T-helper 9 cell (primary cell): Measurements from ENCODE around the gene DEFB123.
"Not testable (repeated sequence)": the region's sequence is repeated elsewhere in the genome, so short reads cannot be mapped to it uniquely, and the experiment has no call there.

ENCODE experiments used
- DNase-seq: peaks from one replicate; pipeline ENCODE4 v3.0.0-alpha.2; 2020
- total RNA-seq, 2 donors: gene quantifications; one replicate each; lab custom pipeline; 2026; lab: John Stamatoyannopoulos, UW

DEFB123 gene, protein sequence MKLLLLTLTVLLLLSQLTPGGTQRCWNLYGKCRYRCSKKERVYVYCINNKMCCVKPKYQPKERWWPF
- total RNA-seq, result 0 reads per million in 2 donors

DNA sequence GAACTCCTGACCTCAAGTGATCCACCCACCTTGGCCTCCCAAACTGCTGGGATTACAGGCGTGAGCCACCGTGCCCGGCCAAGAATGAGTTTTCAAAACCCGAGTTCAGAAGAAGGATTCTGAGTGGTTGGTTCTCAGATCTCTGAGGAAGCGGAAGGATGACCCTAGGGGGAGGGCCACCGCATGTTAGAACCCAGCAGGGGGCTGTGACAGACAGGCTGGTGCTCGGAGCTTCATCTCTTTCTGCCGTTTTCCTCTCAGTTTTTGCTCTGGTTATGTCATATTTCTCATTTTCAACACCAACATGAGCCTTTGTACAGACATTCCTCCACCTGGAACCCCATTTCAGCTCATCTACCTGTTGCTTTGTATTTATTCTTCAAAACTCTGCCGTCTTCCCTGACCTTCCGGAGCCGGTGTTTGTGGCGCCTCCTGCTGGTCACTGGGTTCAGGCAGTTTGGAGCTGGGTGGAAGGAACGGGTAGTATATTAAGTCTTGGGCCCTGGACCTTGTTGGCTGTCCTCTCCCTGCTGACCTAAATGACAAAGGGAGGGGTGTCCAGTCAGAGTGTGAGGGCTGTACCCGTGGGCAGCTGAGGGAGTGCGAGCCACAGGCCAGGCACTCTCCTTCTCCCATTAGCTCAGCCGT lies at the start of gene DEFB123:
DEFB123 (plus strand) TSS at position 621 of the 648 bp plus-strand sequence. CDS start 67 bp downstream, outside the sequence.
- DNase-seq, result no peak

DNA sequence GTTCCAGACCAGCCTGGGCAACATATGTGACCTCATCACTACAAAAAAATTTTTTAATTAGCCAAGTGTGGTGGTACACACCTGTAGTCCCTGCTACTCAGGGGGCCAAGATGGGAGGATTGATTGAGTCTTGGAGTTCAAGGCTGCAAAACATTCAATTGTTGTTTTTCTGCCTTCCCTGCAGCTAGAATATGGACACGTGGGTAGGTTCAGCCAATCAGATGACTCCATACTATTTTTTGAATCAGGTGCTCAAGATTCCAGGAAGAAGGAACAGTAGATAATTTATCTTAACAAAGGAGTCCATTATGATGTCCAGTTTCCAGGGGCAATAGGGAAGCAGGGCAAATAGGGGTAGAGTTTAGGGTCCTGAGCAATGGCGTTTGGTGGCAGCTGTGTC lies 47.6 kb upstream of the DEFB123 start:
- no peak for DNase-seq

DNA sequence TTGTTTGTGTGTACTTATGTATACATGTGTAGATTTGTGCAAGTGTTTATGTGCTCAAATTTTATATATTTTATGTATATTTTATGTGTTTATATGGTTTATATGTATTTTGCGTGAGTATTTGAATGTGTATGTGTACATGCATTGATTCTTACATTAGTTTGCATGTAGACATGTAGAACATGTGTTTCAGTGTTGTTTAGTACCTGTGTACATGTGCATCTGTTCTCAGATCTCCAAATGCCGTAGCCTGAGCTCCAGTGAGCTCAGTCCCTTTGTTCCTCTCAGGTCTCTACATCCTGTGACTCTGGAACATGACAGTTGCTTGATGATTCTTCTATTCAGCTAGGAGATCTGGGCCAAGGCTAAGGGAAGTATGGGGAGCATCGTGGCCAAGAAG lies 45.5 kb upstream of the DEFB123 start:
- no peak for DNase-seq

DNA sequence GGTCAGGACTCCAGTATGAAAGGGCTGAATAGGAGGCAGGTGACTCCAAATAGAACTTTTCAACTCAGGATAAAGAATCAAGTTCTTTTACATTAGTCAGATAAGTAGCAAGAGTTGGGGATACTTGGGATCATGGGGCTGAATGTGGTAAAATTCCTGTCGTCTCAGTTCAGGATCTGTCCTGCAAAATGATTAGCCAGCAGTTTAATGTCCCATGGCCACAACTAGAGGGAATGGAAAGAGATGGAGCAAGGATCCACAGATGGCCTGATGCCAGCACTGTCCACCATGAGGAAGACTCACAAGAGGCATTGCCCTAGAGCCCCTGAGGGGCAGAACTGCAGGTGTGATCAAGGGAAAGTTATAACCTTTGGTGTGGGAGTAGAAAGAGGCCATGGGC lies 36.5 kb upstream of the DEFB123 start:
- DNase-seq, result no peak

DNA sequence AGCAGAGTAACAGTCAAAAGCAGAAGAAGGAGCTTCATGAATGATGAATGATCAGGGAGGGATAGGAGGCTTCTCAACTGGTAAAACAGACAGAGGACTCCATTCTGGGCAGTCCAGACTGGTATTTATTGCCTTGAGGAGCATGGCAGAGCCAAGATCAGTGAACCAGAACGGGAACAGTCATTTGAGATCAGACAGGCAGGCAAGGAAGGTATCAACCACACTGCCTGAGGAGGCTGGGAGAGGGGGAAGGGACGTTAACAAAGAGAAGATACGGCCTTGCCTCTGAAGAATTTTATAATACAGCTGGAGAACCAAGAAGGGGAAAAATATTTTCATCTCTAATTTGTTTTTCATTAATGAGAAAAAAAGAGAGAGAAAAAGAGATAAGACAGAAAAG lies 34.3 kb upstream of the DEFB123 start, which contains the start of gene DEFB121:
DEFB121 (minus strand) TSS at position 101 of the 400 bp plus-strand sequence; CDS start at position 38, 63 bp downstream.
- no peak for DNase-seq

DNA sequence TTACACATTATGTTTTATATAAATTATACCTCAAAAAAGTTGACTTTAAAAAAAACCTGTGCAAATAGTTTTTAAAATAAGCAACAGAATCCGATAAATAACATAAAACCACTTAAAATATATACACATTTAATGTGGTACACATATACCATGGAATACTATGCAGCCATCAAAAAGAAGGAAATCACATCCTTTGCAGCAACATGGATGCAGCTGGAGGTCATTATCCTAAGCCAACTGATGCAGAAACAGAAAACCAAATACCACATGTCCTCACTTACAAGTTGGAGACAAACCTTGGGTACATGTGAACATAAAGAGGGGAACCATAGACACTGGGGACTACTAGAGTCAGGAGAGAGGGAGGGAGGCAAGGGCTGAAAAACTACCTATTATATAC lies 30.4 kb upstream of the DEFB123 start:
- DNase-seq, result no peak

DNA sequence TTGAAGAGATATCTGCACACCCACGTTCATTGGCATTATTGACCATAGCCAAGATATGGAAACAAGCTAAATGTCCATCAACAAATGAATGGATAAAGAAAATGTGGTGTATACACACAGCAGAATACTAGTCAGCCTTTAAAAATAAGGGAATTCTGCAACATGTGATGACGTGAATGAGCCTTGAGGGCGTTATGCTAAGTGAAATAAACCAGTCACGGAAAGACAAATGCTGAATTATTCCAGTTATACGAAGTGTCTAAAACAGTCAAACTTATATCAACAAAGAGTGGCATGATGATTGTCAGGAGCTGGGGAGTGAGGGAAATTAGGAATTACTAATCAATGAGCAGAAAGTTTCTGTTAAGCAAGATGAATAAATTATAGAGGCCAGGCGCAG lies 26.1 kb upstream of the DEFB123 start:
- DNase-seq, result no peak

DNA sequence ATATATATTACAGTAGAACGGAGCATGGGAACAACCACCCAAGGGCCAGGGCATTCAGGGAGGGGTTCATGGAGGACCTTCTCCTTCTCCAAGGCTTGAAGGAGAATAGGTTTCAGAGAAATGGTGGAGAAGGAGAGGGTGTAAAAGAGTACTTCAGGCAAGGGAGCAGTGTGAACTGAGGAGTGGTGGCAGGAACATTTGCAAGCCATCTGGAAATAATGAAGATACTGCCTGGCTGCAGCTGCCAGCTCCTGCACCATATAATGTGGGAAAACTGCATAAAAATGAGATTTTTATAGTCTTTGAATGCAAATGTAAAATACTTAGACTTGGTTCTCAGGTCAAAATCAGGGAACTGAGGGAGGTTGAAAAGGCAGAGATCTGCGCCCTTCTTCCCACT lies 24.8 kb upstream of the DEFB123 start:
- DNase-seq, result no peak

DNA sequence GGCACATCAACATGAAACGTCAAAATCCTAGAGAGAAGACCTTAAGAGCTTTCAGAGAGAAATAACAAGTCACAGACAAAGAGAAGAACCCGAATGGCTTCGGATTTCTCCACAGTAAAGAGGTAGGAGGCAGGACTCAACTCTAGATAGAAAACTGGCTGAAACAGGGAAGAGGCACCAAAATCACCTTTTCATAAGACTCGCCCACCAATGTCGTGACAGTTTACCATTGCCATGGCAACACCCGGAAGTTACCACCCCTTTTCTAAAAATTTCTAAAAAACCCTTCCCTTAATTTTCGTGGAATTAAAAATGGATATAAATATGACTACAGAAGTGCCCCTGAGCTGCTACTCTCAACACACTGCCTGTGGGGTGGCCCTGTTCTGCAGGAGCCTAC lies 22.1 kb upstream of the DEFB123 start:
- no peak for DNase-seq

DNA sequence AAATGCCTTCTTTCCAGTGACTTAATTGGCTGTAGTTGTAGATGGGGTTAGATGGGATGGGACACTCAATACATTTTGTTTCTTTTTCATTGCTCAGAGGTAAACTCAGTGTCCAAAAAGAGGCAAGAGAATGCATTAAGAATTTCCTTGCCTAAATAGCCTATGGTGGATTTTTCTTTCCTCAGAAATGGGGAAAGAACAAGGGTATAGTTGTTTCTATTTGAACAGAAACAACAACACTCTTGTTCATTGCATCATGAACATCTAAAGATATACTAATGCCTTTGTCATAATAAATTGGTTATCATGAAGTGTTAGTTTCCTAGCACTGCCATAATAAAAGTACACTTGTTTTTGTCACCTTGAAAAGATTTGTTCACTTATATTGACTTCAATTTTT lies 14.6 kb upstream of the DEFB123 start:
- DNase-seq, result no peak

DNA sequence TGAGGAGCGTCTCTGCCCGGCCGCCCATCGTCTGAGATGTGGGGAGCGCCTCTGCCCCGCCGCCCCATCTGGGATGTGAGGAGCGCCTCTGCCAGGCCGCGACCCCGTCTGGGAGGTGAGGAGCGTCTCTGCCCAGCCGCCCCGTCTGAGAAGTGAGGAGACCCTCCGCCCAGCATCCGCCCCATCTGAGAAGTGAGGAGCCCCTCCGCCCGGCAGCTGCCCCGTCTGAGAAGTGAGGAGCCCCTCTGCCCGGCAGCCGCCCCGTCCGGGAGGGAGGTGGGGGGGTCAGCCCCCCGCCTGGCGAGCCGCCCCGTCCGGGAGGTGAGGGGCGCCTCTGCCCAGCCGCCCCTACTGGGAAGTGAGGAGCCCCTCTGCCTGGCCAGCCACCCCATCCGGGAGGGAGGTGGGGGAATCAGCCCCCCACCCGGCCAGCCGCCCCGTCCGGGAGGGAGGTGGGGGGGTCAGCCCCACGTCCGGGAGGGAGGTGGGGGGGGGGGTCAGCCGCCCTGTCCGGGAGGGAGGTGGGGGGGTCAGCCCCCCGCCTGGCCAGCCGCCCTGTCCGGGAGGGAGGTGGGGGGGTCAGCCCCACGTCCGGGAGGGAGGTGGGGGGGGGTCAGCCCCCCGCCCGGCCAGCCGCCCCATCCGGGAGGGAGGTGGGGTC lies 13.4 kb upstream of the DEFB123 start:
- DNase-seq, result not testable (repeated sequence)

DNA sequence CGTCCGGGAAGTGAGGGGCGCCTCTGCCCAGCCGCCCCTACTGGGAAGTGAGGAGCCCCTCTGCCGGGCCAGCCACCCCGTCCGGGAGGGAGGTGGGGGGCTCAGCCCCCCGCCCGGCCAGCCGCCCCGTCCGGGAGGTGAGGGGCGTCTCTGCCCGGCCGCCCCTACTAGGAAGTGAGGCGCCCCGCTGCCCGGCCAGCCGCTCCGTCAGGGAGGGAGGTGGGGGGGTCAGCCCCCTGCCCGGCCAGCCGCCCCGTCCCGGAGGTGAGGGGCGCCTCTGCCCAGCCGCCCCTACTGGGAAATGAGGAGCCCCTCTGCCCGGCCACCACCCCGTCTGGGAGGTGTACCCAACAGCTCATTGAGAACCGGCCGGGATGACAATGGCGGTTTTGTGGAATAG lies 12.9 kb upstream of the DEFB123 start:
- DNase-seq, result not testable (repeated sequence)

DNA sequence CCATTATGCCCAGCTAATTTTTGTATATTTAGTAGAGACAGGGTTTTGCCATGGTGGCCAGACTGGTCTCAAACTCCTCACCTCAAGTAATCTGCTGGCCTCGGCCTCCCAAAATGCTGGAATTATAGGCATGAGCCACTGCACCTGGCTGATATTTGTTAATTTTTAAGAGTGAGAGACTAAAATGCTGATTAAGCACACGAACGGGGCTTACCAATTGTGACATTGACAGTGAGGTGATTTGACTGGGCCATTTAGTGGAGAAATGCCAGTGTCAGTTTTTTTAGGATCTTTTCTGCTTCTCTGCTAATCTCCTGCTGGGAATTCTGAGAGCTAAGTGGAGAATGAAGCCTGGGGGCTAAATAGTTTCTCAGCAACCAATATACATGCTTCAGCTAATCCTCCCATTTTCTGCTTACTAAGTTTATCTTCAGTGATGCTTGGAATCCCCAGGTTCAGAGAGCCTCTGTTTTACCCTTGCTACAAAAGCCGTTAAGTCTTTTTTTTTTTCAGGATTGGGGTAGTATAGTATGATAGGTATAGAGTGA lies 9.8 kb upstream of the DEFB123 start:
- DNase-seq, result no peak

DNA sequence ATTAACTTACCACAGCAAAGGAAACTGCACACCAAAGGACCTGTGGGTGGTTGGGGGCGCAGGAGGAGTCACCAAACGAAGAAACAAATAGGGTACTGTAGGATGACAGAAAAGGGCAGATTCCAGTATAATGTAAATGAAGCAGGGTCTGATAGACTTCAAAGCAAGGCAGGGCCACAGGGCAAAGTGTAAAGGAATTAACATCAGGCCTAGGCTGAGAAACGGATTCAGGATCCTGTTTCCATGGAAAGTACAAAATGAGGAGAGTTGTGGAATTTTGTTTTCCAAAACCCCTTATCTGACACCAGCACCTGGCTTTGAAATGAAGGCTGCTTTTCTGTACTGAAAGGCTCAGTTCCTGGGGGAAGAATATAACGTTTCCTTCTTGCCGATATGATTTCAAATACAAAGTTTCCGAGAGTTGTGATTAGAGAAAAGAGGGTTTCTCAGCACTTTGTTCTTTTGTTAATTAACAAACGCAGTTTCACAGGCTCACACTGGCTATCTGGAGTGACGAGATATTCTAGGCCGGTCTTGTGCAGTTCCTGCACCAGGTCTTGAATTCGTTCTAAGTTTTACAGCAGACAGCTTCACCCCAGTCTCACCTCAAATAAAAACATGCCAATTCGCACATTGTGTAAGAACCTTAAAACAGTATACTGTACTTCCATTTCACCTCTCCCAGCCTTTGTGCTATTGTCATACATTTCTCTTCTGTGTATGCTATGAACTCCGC lies 5.8 kb downstream of the DEFB123 start:
- DNase-seq, result no peak

DNA sequence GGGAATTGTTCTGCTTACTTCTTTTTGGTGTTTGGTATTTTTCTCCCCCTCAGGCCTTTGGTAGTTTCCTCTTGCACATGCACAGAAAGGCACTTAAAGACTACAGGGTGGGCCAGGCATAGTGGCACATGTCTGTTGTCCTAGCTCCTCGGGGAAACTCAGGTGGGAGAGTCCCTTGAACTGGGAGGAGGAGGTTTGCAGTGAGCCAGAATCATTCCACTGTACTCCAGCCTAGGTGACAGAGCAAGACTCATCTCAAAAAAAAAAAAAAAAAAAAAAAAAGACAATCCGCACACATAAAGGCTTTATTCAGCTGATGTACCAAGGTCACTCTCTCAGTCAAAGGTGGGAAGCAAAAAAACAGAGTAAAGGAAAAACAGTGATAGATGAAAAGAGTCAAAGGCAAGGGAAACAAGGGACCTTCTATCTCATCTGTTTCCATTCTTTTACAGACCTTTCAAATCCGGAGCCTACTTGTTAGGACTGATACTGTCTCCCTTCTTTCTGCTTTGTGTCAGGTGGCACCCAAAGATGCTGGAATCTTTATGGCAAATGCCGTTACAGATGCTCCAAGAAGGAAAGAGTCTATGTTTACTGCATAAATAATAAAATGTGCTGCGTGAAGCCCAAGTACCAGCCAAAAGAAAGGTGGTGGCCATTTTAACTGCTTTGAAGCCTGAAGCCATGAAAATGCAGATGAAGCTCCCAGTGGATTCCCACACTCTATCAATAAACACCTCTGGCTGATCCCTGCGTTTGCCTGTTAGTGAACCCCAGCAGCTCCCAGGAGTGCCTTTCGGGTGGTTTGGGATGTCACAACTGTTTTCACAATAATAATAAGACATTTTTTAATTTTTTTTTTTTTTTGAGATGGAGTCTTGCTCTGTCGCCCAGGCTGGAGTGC lies 9.3 kb downstream of the DEFB123 start:
- no peak for DNase-seq

DNA sequence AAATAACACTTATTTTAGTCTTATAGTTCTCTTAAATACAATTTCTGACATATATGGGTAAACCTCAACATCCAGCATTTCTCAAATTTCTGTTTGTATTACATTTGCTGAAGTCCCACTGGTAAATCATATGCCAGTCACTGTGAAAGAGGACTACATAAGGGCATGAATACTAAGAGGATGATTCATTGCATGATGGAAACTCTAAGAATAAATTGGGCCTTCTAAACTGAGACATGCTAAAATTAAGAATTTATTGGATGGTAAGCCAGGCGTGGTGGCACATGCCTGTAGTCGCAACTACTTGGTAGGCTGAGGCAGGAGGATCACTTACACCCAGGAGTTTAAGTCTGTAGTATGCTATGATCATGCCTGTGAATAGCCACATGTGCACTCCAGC lies 12.1 kb downstream of the DEFB123 start:
- DNase-seq, result no peak

DNA sequence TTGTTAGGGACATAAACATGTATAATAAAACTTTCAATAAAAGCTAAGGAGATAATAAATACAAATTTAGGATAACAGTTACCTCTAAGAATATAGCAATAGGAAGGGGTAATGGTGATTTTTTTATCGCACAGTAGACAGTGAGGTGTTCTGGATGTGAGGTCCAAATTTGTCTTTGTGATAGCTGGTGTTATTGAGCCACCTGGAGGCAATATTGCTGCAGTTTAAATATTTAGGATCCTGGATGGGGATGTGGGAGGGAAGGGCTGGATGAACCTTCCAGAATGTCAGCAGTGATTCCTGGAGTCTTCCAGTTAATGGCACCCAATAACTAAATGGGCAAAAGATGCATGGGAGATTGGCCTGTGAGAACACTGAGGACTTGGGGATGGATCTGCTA lies 13.9 kb downstream of the DEFB123 start:
- DNase-seq, result no peak

DNA sequence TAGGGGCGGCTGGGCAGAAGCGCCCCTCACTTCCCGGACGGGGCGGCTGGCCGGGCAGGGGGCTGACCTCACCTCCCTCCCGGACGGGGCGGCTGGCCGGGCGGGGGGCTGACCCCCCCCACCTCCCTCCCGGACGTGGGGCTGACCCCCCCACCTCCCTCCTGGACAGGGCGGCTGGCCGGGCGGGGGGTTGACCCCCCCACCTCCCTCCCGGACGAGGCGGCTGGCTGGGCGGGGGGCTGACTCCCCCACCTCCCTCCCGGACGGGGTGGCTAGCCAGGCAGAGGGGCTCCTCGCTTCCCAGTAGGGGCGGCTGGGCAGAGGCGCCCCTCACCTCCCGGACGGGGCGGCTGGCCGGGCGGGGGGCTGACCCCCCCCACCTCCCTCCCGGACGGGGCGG lies 30.5 kb downstream of the DEFB123 start:
- DNase-seq, result not testable (repeated sequence)

DNA sequence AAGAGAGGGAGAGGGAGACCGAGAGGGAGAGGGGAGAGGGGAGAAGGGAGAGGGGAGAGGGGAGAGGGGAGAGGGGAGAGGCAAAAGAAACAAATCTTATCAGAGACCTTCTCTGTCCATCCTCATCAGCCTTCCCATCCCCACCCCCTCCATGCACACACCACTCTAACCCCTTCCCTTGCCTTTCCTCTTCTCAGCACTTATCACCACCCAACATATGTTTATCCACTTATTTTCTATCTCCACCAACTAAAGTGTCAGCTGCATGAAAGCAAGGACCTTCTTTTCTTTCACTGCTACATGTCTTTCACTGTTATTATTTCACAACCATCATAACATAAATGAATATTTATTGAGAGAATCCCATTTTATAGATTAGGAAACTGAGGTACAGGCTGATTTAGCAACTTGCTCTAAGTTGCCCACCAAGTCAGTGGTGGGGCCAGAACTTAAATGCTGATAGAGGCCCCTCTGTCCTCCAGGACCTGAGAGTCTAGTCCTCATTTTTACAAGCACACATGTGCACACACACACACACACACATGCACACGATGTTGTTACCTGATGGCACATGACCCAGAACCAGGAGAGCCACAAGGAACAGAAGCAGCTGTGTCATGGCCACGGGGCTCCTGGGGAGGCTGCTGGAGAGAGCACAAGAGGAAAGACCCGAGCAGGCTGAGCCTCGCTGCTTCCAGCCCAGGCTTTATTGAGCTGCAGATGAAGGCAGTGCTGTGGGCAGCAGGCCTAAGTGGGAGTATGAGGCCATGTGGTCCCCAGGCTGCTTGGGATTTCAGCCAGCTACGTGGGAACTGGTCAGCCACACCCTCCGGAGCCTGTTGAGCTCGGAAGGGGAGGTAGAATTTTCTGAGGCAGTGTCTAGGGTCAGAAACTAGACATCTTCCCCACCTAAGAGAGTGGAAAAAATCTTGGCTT lies 32.2 kb downstream of the DEFB123 start:
- no peak for DNase-seq

DNA sequence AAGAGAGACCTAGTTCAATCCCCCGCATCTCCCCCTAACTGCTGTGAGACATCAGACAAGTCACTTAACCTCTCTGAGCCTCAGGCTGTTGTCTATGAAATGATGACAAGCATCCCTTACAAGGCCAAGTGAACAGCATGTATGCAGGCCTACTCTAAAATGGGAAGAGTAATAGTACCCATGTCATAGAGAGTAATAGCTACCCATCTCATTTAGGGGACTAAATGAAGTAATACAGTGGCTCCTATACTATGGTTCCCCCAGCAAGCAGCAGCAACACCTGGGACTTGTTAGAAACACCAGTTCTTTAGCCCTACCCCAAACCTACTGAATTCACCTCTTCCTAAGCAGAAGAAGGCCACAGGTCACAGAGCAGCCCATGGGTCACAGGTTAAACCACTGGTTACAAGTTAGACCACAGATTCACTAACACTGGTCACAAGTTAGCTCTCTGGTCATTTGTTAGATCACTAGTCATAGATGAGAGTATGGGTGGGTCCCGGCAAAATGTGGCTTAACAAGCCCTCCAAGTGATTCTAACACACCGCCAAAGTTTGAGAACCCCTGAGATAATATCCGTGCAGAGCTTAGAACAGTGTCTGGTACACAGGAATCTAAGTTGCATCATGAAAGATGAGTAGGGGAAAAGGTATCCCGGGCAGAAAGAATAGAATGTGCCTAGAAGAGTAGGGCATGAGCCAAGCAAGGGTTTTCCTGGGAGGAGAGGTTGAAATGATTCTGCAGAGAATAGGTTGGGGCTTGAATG lies 33.1 kb downstream of the DEFB123 start:
- DNase-seq, result no peak
